Measurements from ENCODE around the gene PTTG1IP. TPM values are rescaled to one million over a fixed set of nuclear protein-coding genes. Genes with fewer than 3 reads are reported as not detected.
A peak's percentile ranks its signal among the peaks of the same experiment; 100 is the strongest.

PTTG1IP gene
- total and polyA plus RNA-seq, 2 of the 13 experiments (the other 11 are each of a cell fraction or from before 2014, with no cell fraction given), result 161 to 700 TPM

DNA sequence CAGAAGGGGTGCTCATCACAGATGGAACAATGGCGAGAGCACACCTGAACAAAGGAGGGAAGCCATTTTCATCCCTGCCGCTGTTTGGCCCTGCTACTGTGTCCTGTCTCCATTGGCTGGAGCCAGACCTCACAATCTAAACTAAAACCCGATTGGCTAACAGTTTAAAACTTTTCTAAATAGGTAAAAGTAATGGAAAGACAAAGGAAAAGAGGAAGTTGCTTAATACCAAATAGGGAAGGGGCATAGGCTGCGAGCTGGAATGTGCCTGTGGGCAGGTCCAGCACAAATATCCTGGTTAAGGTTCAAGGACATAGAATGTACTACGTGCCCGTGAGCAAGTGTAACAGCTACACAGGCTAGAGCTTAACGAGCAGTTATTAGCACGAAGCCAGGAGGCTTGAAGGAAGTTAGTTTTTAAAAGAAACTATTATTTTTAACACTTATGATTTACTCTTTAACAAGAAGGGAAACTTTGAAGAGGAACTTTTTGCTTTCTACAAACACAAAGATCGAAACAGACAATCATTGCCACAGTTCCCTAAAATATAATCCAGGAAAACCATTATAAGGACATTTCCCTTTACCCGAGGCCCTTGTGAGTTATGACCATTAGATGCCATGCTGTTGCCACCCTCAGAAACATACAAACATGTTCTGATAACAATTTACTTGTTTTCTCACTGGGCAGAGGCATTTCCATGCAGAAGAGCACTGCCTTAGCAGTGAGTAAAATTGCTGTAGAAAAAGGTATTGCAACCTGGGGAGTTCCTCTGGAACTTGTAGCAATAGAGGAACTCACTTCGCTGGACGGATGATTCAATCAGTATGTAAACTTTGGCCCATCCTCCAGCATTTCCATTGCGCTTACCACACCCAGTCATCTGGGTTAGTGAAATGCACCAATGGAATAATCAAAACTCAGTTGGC, 4.8 kb upstream of the PTTG1IP start (continued):
- TF ChIP-seq ZNF407 (CRISPR knock-in tag; IDR thresholded peaks at IDR 0.05; ENCODE audit: not compliant biosample characterization) (no peak), SKI (IDR thresholded peaks at IDR 0.05; ENCODE audit: partially characterized antibody) (peak; percentile 34), SSRP1 (CRISPR knock-in tag; IDR thresholded peaks at IDR 0.05) (no peak; the same call in 1 of the 2 replicates), MAX (IDR thresholded peaks at IDR 0.05) (no peak), ZNF841 (CRISPR knock-in tag; IDR thresholded peaks at IDR 0.05; ENCODE audit: borderline replicate concordance) (no peak), ELF1 (CRISPR knock-in tag; IDR thresholded peaks at IDR 0.05) (peak; percentile 68), PTBP1 (IDR thresholded peaks at IDR 0.05; ENCODE audit: low read depth, low read length, poor library complexity, severe bottlenecking) (no peak), MIXL1 (CRISPR knock-in tag; IDR thresholded peaks at IDR 0.05) (peak; percentile 73), ZFP91 (CRISPR knock-in tag; IDR thresholded peaks at IDR 0.05; ENCODE audit: borderline replicate concordance) (no peak), IRF2 (CRISPR knock-in tag; IDR thresholded peaks at IDR 0.05) (peak; percentile 88), ZNF33B (CRISPR knock-in tag; IDR thresholded peaks at IDR 0.05) (no peak), SIX4 (CRISPR knock-in tag; IDR thresholded peaks at IDR 0.05) (no peak), ZNF629 (CRISPR knock-in tag; conservative IDR thresholded peaks at IDR 0.05) (no peak), CAMTA2 (CRISPR knock-in tag; IDR thresholded peaks at IDR 0.05; ENCODE audit: borderline replicate concordance) (no peak), YY1 (IDR thresholded peaks at IDR 0.05; ENCODE audit: insufficient read depth, insufficient replicate concordance, low read depth, low read length) (peak; percentile 79), SALL1 (CRISPR knock-in tag; IDR thresholded peaks at IDR 0.05) (peak; percentile 57; the same call in 1 of the 2 replicates)
- TF ChIP-seq, protein P1, sequence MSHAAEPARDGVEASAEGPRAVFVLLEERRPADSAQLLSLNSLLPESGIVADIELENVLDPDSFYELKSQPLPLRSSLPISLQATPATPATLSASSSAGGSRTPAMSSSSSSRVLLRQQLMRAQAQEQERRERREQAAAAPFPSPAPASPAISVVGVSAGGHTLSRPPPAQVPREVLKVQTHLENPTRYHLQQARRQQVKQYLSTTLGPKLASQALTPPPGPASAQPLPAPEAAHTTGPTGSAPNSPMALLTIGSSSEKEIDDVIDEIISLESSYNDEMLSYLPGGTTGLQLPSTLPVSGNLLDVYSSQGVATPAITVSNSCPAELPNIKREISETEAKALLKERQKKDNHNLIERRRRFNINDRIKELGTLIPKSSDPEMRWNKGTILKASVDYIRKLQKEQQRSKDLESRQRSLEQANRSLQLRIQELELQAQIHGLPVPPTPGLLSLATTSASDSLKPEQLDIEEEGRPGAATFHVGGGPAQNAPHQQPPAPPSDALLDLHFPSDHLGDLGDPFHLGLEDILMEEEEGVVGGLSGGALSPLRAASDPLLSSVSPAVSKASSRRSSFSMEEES (CRISPR knock-in tag; IDR thresholded peaks at IDR 0.05), result peak; percentile 63

Data from HepG2 (cell line).